Measurements from ENCODE around the gene CDCA4. TPM values are rescaled to one million over a fixed set of nuclear protein-coding genes. Genes with fewer than 3 reads are reported as not detected.

The CDCA4 gene
- total and polyA plus RNA-seq, 10 of the 15 experiments (the other 5 are each of a cell fraction or from before 2014, with no cell fraction given), result 10.4 to 64.0 (median 52.1) TPM

DNA sequence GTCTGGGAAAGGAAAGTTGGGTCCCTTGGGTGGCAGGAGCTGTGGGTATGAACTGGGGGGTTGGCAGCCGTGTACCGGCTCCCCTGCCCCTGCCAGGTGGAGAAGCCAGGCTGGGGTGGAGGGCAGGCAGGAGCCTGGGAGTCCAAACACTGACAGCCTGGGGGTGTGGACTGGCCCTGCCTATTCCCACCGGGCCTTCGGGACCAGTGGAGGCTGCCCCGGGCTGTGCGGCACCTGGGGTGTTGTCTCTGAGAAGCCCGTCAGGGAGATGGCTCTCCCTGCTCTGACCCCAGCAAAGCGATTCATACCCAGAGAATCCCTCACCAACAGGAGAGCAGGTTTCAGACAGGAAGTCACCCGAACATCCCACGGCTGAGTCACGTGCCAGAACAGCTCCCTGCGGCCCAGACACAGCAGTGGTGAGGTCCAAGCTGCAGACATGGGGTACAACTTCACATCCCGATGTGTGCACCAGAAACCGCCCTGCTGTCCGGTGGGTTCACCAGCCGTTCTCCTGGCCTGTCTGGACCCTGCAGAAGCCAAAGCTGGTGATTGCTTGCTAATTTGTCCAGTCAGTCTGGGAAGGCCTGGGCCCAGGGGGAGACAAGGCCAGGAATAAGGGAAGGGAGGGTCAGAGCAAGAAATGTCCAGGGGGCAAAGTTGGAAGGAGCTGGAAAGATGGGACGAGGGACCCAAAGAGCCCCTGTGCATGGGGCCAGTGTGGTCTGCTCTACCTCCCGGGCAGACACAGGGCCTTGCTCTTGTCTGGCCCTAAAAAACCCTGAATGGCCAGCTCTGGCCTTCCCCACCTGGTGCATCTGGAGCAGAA lies 46.5 kb upstream of the CDCA4 start (continued):
- TF ChIP-seq POLR2AphosphoS2 (IDR thresholded peaks at IDR 0.05; ENCODE audit: low read depth, low read length) (no peak), SREBF2 (IDR thresholded peaks at IDR 0.05; ENCODE audit: low read length) (no peak), CHD1 (IDR thresholded peaks at IDR 0.05; ENCODE audit: low read depth, low read length) (no peak), NFXL1 (IDR thresholded peaks at IDR 0.05; ENCODE audit: borderline replicate concordance) (no peak), ASH2L (IDR thresholded peaks at IDR 0.05; ENCODE audit: borderline replicate concordance, low read depth) (no peak), MXI1 (IDR thresholded peaks at IDR 0.05; ENCODE audit: low read depth, low read length) (no peak), BRCA1 (IDR thresholded peaks at IDR 0.05; ENCODE audit: low read depth, low read length) (no peak), PAX5 (IDR thresholded peaks at IDR 0.05; ENCODE audit: borderline replicate concordance, low read depth, low read length) (peak; percentile 52; the same call in 1 of the 2 replicates), SIN3A (IDR thresholded peaks at IDR 0.05; ENCODE audit: low read depth, low read length) (no peak), BACH1 (IDR thresholded peaks at IDR 0.05; ENCODE audit: borderline replicate concordance) (no peak), YBX1 (IDR thresholded peaks at IDR 0.05) (no peak), MTA3 (IDR thresholded peaks at IDR 0.05; ENCODE audit: borderline replicate concordance, low read length) (no peak), KLF5 (IDR thresholded peaks at IDR 0.05; ENCODE audit: partially characterized antibody) (no peak), CREM (IDR thresholded peaks at IDR 0.05; ENCODE audit: low read depth) (peak; percentile 38; the same call in 1 of the 2 replicates), ZNF207 (IDR thresholded peaks at IDR 0.05; ENCODE audit: borderline replicate concordance) (no peak), ESRRA (IDR thresholded peaks at IDR 0.05; ENCODE audit: low read length) (no peak), SPI1 (IDR thresholded peaks at IDR 0.05; ENCODE audit: borderline replicate concordance, insufficient read depth, low read depth, low read length) (peak; percentile 48; the same call in 1 of the 2 replicates), KDM1A (IDR thresholded peaks at IDR 0.05; ENCODE audit: borderline replicate concordance) (no peak), ZNF274 (IDR thresholded peaks at IDR 0.05; ENCODE audit: insufficient read depth, insufficient read length) (no peak), NFIC (IDR thresholded peaks at IDR 0.05; ENCODE audit: low read depth, low read length) (no peak), MTA2 (IDR thresholded peaks at IDR 0.05; ENCODE audit: low read depth) (no peak), SMAD1 (IDR thresholded peaks at IDR 0.05; ENCODE audit: low read depth, partially characterized antibody) (no peak), FOXK2 (IDR thresholded peaks at IDR 0.05) (no peak), JUND (IDR thresholded peaks at IDR 0.05; ENCODE audit: low read depth, low read length) (no peak)
- TF ChIP-seq, protein P1, sequence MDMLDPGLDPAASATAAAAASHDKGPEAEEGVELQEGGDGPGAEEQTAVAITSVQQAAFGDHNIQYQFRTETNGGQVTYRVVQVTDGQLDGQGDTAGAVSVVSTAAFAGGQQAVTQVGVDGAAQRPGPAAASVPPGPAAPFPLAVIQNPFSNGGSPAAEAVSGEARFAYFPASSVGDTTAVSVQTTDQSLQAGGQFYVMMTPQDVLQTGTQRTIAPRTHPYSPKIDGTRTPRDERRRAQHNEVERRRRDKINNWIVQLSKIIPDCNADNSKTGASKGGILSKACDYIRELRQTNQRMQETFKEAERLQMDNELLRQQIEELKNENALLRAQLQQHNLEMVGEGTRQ (IDR thresholded peaks at IDR 0.05; ENCODE audit: borderline replicate concordance, low read depth, low read length), result peak; percentile 39; the same call in 1 of the 2 replicates
- TF ChIP-seq, protein P2, sequence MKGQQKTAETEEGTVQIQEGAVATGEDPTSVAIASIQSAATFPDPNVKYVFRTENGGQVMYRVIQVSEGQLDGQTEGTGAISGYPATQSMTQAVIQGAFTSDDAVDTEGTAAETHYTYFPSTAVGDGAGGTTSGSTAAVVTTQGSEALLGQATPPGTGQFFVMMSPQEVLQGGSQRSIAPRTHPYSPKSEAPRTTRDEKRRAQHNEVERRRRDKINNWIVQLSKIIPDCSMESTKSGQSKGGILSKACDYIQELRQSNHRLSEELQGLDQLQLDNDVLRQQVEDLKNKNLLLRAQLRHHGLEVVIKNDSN (IDR thresholded peaks at IDR 0.05; ENCODE audit: borderline replicate concordance, extremely low read length, insufficient read depth, low read depth, low read length), result peak; percentile 88
- TF ChIP-seq, protein P3, sequence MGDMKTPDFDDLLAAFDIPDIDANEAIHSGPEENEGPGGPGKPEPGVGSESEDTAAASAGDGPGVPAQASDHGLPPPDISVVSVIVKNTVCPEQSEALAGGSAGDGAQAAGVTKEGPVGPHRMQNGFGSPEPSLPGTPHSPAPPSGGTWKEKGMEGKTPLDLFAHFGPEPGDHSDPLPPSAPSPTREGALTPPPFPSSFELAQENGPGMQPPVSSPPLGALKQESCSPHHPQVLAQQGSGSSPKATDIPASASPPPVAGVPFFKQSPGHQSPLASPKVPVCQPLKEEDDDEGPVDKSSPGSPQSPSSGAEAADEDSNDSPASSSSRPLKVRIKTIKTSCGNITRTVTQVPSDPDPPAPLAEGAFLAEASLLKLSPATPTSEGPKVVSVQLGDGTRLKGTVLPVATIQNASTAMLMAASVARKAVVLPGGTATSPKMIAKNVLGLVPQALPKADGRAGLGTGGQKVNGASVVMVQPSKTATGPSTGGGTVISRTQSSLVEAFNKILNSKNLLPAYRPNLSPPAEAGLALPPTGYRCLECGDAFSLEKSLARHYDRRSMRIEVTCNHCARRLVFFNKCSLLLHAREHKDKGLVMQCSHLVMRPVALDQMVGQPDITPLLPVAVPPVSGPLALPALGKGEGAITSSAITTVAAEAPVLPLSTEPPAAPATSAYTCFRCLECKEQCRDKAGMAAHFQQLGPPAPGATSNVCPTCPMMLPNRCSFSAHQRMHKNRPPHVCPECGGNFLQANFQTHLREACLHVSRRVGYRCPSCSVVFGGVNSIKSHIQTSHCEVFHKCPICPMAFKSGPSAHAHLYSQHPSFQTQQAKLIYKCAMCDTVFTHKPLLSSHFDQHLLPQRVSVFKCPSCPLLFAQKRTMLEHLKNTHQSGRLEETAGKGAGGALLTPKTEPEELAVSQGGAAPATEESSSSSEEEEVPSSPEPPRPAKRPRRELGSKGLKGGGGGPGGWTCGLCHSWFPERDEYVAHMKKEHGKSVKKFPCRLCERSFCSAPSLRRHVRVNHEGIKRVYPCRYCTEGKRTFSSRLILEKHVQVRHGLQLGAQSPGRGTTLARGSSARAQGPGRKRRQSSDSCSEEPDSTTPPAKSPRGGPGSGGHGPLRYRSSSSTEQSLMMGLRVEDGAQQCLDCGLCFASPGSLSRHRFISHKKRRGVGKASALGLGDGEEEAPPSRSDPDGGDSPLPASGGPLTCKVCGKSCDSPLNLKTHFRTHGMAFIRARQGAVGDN (IDR thresholded peaks at IDR 0.05), result peak; percentile 87

Measured in GM12878 (cell line).